H1 (cell line): ENCODE data around the gene PRKG2.

ENCODE experiments used
- EZH2 ChIP-seq: fragments of 200-600 bp; sonication (generic); IDR thresholded peaks from 2 replicates; pipeline ENCODE4 v1.7.1; 2012; ENCODE audit warnings: low read depth, mild to moderate bottlenecking, moderate library complexity, low read length, inconsistent platforms; ENCODE audit not compliant: severe bottlenecking
- KDM1A ChIP-seq: fragments of 200-600, 300-600 bp; sonication (generic); IDR thresholded peaks from 2 replicates; pipeline ENCODE4 v1.7.1; 2016; ENCODE audit warnings: mild to moderate bottlenecking, low read length, borderline replicate concordance
- RAD21 ChIP-seq, 2 experiments: IDR thresholded peaks in 1 of 2; conservative IDR thresholded peaks in 1 of 2; 2 replicates each; pipeline ENCODE4 v1.6.1; 2011; ENCODE audit warnings: low read depth in 2 of 2, low read length in 2 of 2, improper control_type of control experiment in 1 of 2, inconsistent platforms in 1 of 2, mild to moderate bottlenecking in 1 of 2, moderate library complexity in 1 of 2
- TF ChIP-seq, protein P1 (sequence below), 3 experiments: IDR thresholded peaks; 1 replicate in 2 of 3; 2 replicates in 1 of 3; pipeline versions ENCODE4 v1.5.1 to v1.6.1; 2011; ENCODE audit warnings: low read length in 3 of 3, mild to moderate bottlenecking in 3 of 3, inconsistent platforms in 2 of 3, low read depth in 1 of 3, moderate library complexity in 1 of 3; ENCODE audit not compliant: insufficient read depth in 1 of 3; ENCODE audit errors: control extremely low read depth in 1 of 3
- TF ChIP-seq, protein P2 (sequence below): IDR thresholded peaks from 2 replicates; pipeline ENCODE4 v1.6.1; 2012; ENCODE audit warnings: inconsistent platforms

DNA sequence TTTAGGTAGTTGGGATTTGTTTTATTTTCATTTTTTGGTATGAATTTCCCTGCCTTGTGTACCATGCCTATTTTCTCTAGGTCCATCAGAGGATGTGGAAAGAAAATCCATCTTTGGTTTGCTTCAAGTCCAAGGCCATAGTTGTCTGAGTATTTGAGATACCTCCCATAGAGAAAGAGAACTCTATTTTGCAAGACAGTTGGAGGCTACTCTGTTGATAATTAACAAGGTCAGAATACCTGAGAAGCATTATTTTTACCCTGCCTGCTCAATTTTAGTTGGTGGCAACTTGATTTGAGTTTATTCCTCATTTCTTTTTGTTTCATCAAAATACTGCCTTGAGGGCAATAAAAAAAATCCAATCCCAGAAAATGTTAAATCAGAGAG is 153.7 kb downstream of the PRKG2 start:
- TF ChIP-seq EZH2 (no peak), RAD21 (IDR thresholded peaks at IDR 0.05 in 1 of 2, conservative IDR thresholded peaks at IDR 0.05 in 1 of 2; ENCODE audit: low read depth in 2 of 2, low read length in 2 of 2) (no peak), KDM1A (no peak)
- TF ChIP-seq, protein P1, sequence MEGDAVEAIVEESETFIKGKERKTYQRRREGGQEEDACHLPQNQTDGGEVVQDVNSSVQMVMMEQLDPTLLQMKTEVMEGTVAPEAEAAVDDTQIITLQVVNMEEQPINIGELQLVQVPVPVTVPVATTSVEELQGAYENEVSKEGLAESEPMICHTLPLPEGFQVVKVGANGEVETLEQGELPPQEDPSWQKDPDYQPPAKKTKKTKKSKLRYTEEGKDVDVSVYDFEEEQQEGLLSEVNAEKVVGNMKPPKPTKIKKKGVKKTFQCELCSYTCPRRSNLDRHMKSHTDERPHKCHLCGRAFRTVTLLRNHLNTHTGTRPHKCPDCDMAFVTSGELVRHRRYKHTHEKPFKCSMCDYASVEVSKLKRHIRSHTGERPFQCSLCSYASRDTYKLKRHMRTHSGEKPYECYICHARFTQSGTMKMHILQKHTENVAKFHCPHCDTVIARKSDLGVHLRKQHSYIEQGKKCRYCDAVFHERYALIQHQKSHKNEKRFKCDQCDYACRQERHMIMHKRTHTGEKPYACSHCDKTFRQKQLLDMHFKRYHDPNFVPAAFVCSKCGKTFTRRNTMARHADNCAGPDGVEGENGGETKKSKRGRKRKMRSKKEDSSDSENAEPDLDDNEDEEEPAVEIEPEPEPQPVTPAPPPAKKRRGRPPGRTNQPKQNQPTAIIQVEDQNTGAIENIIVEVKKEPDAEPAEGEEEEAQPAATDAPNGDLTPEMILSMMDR (IDR thresholded peaks at IDR 0.05; ENCODE audit: control extremely low read depth in 1 of 3, insufficient read depth in 1 of 3, low read depth in 1 of 3, low read length in 3 of 3) = no peak
- TF ChIP-seq, protein P2, sequence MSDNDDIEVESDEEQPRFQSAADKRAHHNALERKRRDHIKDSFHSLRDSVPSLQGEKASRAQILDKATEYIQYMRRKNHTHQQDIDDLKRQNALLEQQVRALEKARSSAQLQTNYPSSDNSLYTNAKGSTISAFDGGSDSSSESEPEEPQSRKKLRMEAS = no peak
